ENCODE results near the gene GAS6. TPM values are rescaled to one million over a fixed set of nuclear protein-coding genes. Genes with fewer than 3 reads are reported as not detected.

Gene GAS6
- total RNA-seq, 1 donor, result 33.3 TPM

GRCh38 chr13:113770937-113771336 is 92.9 kb downstream of the GAS6 start:
- H3K4me3 ChIP-seq (ENCODE audit: low read depth, low read length), result no peak overlapping the region
- DNase-seq (ENCODE audit: low read depth), result no peak
- no peak for TF ChIP-seq CTCF (IDR thresholded peaks at IDR 0.05; ENCODE audit: insufficient read depth, low read length)

Other genes starting within 250 kb of the GAS6 start
- not detected in 2 replicates for gene ATP4B, start 205.9 kb downstream of the GAS6 start, total RNA-seq (ENCODE audit: low replicate concordance)
- gene GRK1, start 196.9 kb downstream of the GAS6 start, total RNA-seq (ENCODE audit: low replicate concordance), result not detected in 2 replicates
- gene TMEM255B, start 104.8 kb downstream of the GAS6 start, total RNA-seq (ENCODE audit: low replicate concordance), result not detected in 2 replicates
- gene C13orf46, start 110.0 kb upstream of the GAS6 start, total RNA-seq (ENCODE audit: low replicate concordance), result 0.16 and 0.27 TPM in 2 replicates